DOHH2 (cell line): Measurements from ENCODE around the gene GLRX.

Experiments used
- H3F3A ChIP-seq: fragments of 200-600 bp; sonication (generic), shearing (Covaris generic); 2 replicates; pipeline ENCODE4 v1.6.0; 2016; ENCODE audit warnings: antibody characterized with exemption, mild to moderate bottlenecking; ENCODE audit not compliant: control insufficient read depth, insufficient read depth
- H3K27ac ChIP-seq: fragments of 200-600 bp; sonication (generic); 2 replicates; pipeline ENCODE4 v1.5.1; 2014; ENCODE audit warnings: low read depth, mild to moderate bottlenecking, low read length, moderate library complexity
- H3K27me3 ChIP-seq: fragments of 200-600 bp; sonication (generic); 2 replicates; pipeline ENCODE4 v1.6.1; 2014; ENCODE audit warnings: mild to moderate bottlenecking, low read length, mixed read lengths; ENCODE audit not compliant: control insufficient read depth
- H3K36me3 ChIP-seq: fragments of 200-600 bp; sonication (generic); 2 replicates; pipeline ENCODE4 v1.6.1; 2014; ENCODE audit warnings: mild to moderate bottlenecking, low read length, moderate library complexity, mixed read lengths; ENCODE audit not compliant: control insufficient read depth
- H3K4me1 ChIP-seq: fragments of 200-600 bp; sonication (generic); 2 replicates; pipeline ENCODE4 v1.6.1; 2014; ENCODE audit warnings: mild to moderate bottlenecking, low read length, mixed read lengths; ENCODE audit not compliant: control insufficient read depth
- H3K4me2 ChIP-seq: fragments of 200-600 bp; sonication (generic); 2 replicates; pipeline ENCODE4 v1.6.0; 2014; ENCODE audit warnings: mild to moderate bottlenecking, low read length, moderate library complexity
- H3K4me3 ChIP-seq: fragments of 200-600 bp; sonication (generic); 2 replicates; pipeline ENCODE4 v1.5.1; 2014; ENCODE audit warnings: mild to moderate bottlenecking, low read length, mixed read lengths
- H3K79me2 ChIP-seq: fragments of 200-600 bp; sonication (generic); 2 replicates; pipeline ENCODE4 v1.6.1; 2014; ENCODE audit warnings: mild to moderate bottlenecking, low read length, mixed read lengths; ENCODE audit not compliant: control insufficient read depth
- H3K9me2 ChIP-seq: fragments of 200-600 bp; sonication (generic); replicated peaks from 2 replicates; pipeline ENCODE4 v1.6.1; 2014; ENCODE audit warnings: mild to moderate bottlenecking, low read length, mixed read lengths; ENCODE audit not compliant: control insufficient read depth
- H3K9me3 ChIP-seq: fragments of 200-600 bp; sonication (generic); 2 replicates; pipeline ENCODE4 v1.6.1; 2014; ENCODE audit warnings: antibody characterized with exemption, low read length, mixed read lengths; ENCODE audit not compliant: control insufficient read depth, insufficient read depth
- H4K20me1 ChIP-seq: fragments of 200-600 bp; sonication (generic); 2 replicates; pipeline ENCODE4 v1.6.0; 2014; ENCODE audit warnings: low read depth, mild to moderate bottlenecking, antibody characterized with exemption, low read length, moderate library complexity; ENCODE audit not compliant: control insufficient read depth, insufficient read depth
- CTCF ChIP-seq: fragments of 200-600 bp; sonication (generic); IDR thresholded peaks from one replicate; pipeline ENCODE4 v1.5.1; 2014; ENCODE audit warnings: antibody characterized with exemption, mild to moderate bottlenecking, low read depth, low read length; ENCODE audit not compliant: poor library complexity, severe bottlenecking
- EZH2phosphoT487 ChIP-seq: fragments of 200-600 bp; sonication (generic); IDR thresholded peaks from 2 replicates; pipeline ENCODE4 v1.6.1; 2017; ENCODE audit warnings: borderline replicate concordance, mild to moderate bottlenecking, antibody characterized with exemption, low read length, moderate library complexity, mixed read lengths

GLRX gene

GRCh38 chr5:95798545-95798944 lies 24.0 kb downstream of the GLRX start:
- H3K36me3 ChIP-seq = no peaks in the 10 kb centered on the region
- no peak for TF ChIP-seq EZH2phosphoT487
- no peak for TF ChIP-seq CTCF
- H3K4me3 ChIP-seq = no peak overlapping the region
- H3K27ac ChIP-seq = no peak overlapping the region
- no peaks in the 10 kb centered on the region for H3K4me1 ChIP-seq
- H3K27me3 ChIP-seq = no peaks in the 10 kb centered on the region
- H4K20me1 ChIP-seq = no peaks in the 10 kb centered on the region
- no peaks in the 10 kb centered on the region for H3K79me2 ChIP-seq
- no peaks in the 10 kb centered on the region for H3K9me3 ChIP-seq
- H3K9me2 ChIP-seq = no peaks in the 10 kb centered on the region
- H3K4me2 ChIP-seq = no peak overlapping the region
- H3F3A ChIP-seq = no peaks in the 10 kb centered on the region

GRCh38 chr5:95798048-95798447 lies 24.5 kb downstream of the GLRX start:
- no peaks in the 10 kb centered on the region for H3K27me3 ChIP-seq
- no peak overlapping the region for H3K4me2 ChIP-seq
- no peak overlapping the region for H3K27ac ChIP-seq
- no peak overlapping the region for H3K4me3 ChIP-seq
- H3K36me3 ChIP-seq = no peaks in the 10 kb centered on the region
- H3F3A ChIP-seq = no peaks in the 10 kb centered on the region
- no peaks in the 10 kb centered on the region for H3K9me3 ChIP-seq
- H3K4me1 ChIP-seq = no peaks in the 10 kb centered on the region
- H3K9me2 ChIP-seq = no peaks in the 10 kb centered on the region
- no peak for TF ChIP-seq EZH2phosphoT487
- TF ChIP-seq CTCF = no peak
- no peaks in the 10 kb centered on the region for H4K20me1 ChIP-seq
- no peaks in the 10 kb centered on the region for H3K79me2 ChIP-seq

GRCh38 chr5:95797301-95797700 lies 25.2 kb downstream of the GLRX start:
- Histone ChIP-seq H3K4me1 (no peaks in the 10 kb centered on the region), H3K27ac (no peak overlapping the region), H3K4me2 (no peak overlapping the region)

More at GRCh38 chr5:95797301-95797700, 25.2 kb downstream of the GLRX start:
- H3K79me2 ChIP-seq = no peaks in the 10 kb centered on the region
- no peaks in the 10 kb centered on the region for H3K9me3 ChIP-seq
- H3K36me3 ChIP-seq = no peaks in the 10 kb centered on the region
- no peaks in the 10 kb centered on the region for H3F3A ChIP-seq
- H4K20me1 ChIP-seq = no peaks in the 10 kb centered on the region
- H3K27me3 ChIP-seq = no peaks in the 10 kb centered on the region
- no peaks in the 10 kb centered on the region for H3K9me2 ChIP-seq
- TF ChIP-seq CTCF = no peak
- TF ChIP-seq EZH2phosphoT487 = no peak
- no peak overlapping the region for H3K4me3 ChIP-seq
